G401.6 (cell line): ENCODE measurements around the gene CNTNAP2.
"Not testable (repeated sequence)": the region's sequence is repeated elsewhere in the genome, so short reads cannot be mapped to it uniquely, and the experiment has no call there.

Experiments
- FAIRE-seq: peaks from 2 replicates; lab custom pipeline; 2012; peaks lifted over from hg19 to GRCh38; lab: Jason Lieb, UNC

Gene CNTNAP2

GRCh38 chr7:148042935-148043631 is 1926.5 kb downstream of the CNTNAP2 start:
- FAIRE-seq, result no peak

GRCh38 chr7:148044173-148044572 is 1927.6 kb downstream of the CNTNAP2 start:
- FAIRE-seq, result no peak

- no peak for FAIRE-seq
Measured at GRCh38 chr7:148045521-148045920, 1928.9 kb downstream of the CNTNAP2 start.

GRCh38 chr7:148049068-148049467 is 1932.5 kb downstream of the CNTNAP2 start:
- no peak for FAIRE-seq

GRCh38 chr7:148050492-148051158 is 1934.0 kb downstream of the CNTNAP2 start:
- no peak for FAIRE-seq

- FAIRE-seq, result no peak
Measured at GRCh38 chr7:148056406-148056805, 1939.8 kb downstream of the CNTNAP2 start.

GRCh38 chr7:148058092-148058491 is 1941.5 kb downstream of the CNTNAP2 start:
- FAIRE-seq, result no peak

- no peak for FAIRE-seq
Measured at GRCh38 chr7:148058753-148059152, 1942.2 kb downstream of the CNTNAP2 start.

GRCh38 chr7:148060724-148061123 is 1944.1 kb downstream of the CNTNAP2 start:
- FAIRE-seq, result no peak

GRCh38 chr7:148078111-148078510 is 1961.5 kb downstream of the CNTNAP2 start:
- FAIRE-seq, result not testable (repeated sequence)

- no peak for FAIRE-seq
Measured at GRCh38 chr7:148079206-148080080, 1962.8 kb downstream of the CNTNAP2 start.

GRCh38 chr7:148083448-148083847 is 1966.8 kb downstream of the CNTNAP2 start:
- FAIRE-seq, result no peak

GRCh38 chr7:148084138-148084537 is 1967.5 kb downstream of the CNTNAP2 start:
- FAIRE-seq, result no peak

GRCh38 chr7:148091882-148092281 is 1975.3 kb downstream of the CNTNAP2 start:
- no peak for FAIRE-seq

GRCh38 chr7:148093375-148094166 is 1977.0 kb downstream of the CNTNAP2 start:
- no peak for FAIRE-seq

- no peak for FAIRE-seq
Measured at GRCh38 chr7:148095066-148095465, 1978.5 kb downstream of the CNTNAP2 start.

GRCh38 chr7:148104136-148104716 is 1987.6 kb downstream of the CNTNAP2 start:
- no peak for FAIRE-seq

GRCh38 chr7:148104924-148105323 is 1988.3 kb downstream of the CNTNAP2 start:
- no peak for FAIRE-seq

- no peak for FAIRE-seq
Measured at GRCh38 chr7:148105853-148106252, 1989.3 kb downstream of the CNTNAP2 start.

GRCh38 chr7:148107443-148108127 is 1991.0 kb downstream of the CNTNAP2 start:
- no peak for FAIRE-seq

GRCh38 chr7:148108381-148108780 is 1991.8 kb downstream of the CNTNAP2 start:
- no peak for FAIRE-seq
